Gastroesophageal sphincter (tissue), 3 donors: ENCODE data around the gene RNU7-1.

Experiments used
- CTCF ChIP-seq, 4 experiments: fragments of 200-600 bp in 2 of 4; fragments of 450-650 bp in 2 of 4; sonication (generic) in 1 of 4; IDR thresholded peaks; one replicate each; pipeline ENCODE4 v1.5.1; 2017 to 2019; ENCODE audit warnings: antibody characterized with exemption in 4 of 4, mild to moderate bottlenecking in 2 of 4, moderate library complexity in 2 of 4
- POLR2A ChIP-seq, 2 donors: fragments of 450-650 bp; IDR thresholded peaks; one replicate each; pipeline ENCODE4 v1.6.1; 2017; ENCODE audit warnings: antibody characterized with exemption in 2 of 2, mild to moderate bottlenecking in 2 of 2, moderate library complexity in 1 of 2
- POLR2AphosphoS5 ChIP-seq: sonication (generic); formaldehyde crosslinking; IDR thresholded peaks from one replicate; pipeline ENCODE4 v1.6.1; 2017; ENCODE audit warnings: antibody characterized with exemption

DNA sequence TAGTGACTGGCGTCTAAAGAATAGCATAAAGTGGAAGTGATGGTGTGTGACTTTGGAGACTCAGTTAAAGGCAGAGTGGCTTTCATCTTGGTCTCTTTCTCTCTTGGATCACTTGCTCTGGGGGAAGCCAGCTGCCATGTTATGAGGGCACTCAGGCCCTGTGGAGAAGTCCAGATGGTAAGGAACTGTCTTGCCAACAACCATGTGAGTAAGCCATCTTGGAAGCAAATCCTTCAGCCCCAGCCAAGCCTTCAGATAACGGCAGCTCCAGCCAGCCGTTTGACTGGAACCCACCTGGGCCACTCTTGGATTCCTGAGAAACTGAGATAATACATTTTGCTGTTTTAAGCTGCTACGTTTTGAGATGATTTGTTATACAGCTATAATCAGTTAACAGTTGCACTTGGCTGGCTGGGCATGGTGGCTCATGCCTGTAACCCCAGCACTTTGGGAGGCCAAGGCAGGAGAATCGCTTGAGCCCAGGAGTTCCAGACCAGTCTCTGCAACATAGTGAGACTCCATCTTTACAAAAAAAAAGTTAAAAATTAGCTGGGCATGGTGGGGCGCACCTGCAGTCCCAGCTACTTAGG is 46.7 kb upstream of the RNU7-1 start:
- TF ChIP-seq CTCF (IDR thresholded peaks at IDR 0.05) (no peak), POLR2A (IDR thresholded peaks at IDR 0.05) (no peak), POLR2AphosphoS5 (no peak)
